ENCODE data around the gene PHACTR4. TPM values are rescaled to one million over a fixed set of nuclear protein-coding genes. Genes with fewer than 3 reads are reported as not detected.
"Not testable (repeated sequence)": the region's sequence is repeated elsewhere in the genome, so short reads cannot be mapped to it uniquely, and the experiment has no call there.

Gene PHACTR4
- total RNA-seq, 4 donors from 2014 or later: 9.0 to 45.2 (median 24.3) TPM

GRCh38 chr1:28535180-28535579 lies 165.6 kb downstream of the PHACTR4 start:
- Histone ChIP-seq H3K36me3 (no peaks in the 10 kb centered on the region), H3K27ac (no peak overlapping the region), H3K4me3 (no peak overlapping the region), H3K4me1 (no peaks in the 10 kb centered on the region), H3K9me3 (no peaks in the 10 kb centered on the region), H3K27me3 (no peaks in the 10 kb centered on the region)
- no peak for DNase-seq
- intact Hi-C loops (cut with DNase I; ENCODE audit: low total_unique reads): no loop called here
- TF ChIP-seq CTCF (IDR thresholded peaks at IDR 0.05) (no peak), POLR2A (IDR thresholded peaks at IDR 0.05) (no peak)

- DNase-seq: no peak
- H3K4me1 ChIP-seq: no peaks in the 10 kb centered on the region
- H3K9me3 ChIP-seq: no peaks in the 10 kb centered on the region
- no peaks in the 10 kb centered on the region for H3K27me3 ChIP-seq
- intact Hi-C loops (cut with DNase I; ENCODE audit: low total_unique reads): no loop called here
- no peaks in the 10 kb centered on the region for H3K36me3 ChIP-seq
- TF ChIP-seq CTCF (IDR thresholded peaks at IDR 0.05) (no peak), POLR2A (IDR thresholded peaks at IDR 0.05) (no peak)
- no peak overlapping the region for H3K4me3 ChIP-seq
- no peak overlapping the region for H3K27ac ChIP-seq
Measured at GRCh38 chr1:28537457-28538199, 168.1 kb downstream of the PHACTR4 start.

- no peaks in the 10 kb centered on the region for H3K27me3 ChIP-seq
- DNase-seq: no peak
- no peak for TF ChIP-seq POLR2A (IDR thresholded peaks at IDR 0.05)
- no peak for TF ChIP-seq CTCF (IDR thresholded peaks at IDR 0.05)
- no peaks in the 10 kb centered on the region for H3K36me3 ChIP-seq
- H3K4me1 ChIP-seq: no peaks in the 10 kb centered on the region
- H3K9me3 ChIP-seq: no peaks in the 10 kb centered on the region
- no peak overlapping the region for H3K4me3 ChIP-seq
- H3K27ac ChIP-seq: no peak overlapping the region
- intact Hi-C loops (cut with DNase I; ENCODE audit: low total_unique reads): no loop called here
Measured at GRCh38 chr1:28538286-28538685, 168.7 kb downstream of the PHACTR4 start.

- Histone ChIP-seq H3K27ac (no peak overlapping the region), H3K27me3 (no peaks in the 10 kb centered on the region), H3K9me3 (no peaks in the 10 kb centered on the region), H3K4me3 (no peak overlapping the region), H3K36me3 (no peaks in the 10 kb centered on the region), H3K4me1 (no peaks in the 10 kb centered on the region)
- no peak for DNase-seq
- TF ChIP-seq CTCF (IDR thresholded peaks at IDR 0.05): no peak
- no peak for TF ChIP-seq POLR2A (IDR thresholded peaks at IDR 0.05)
- intact Hi-C loops (cut with DNase I; ENCODE audit: low total_unique reads): no loop called here
Measured at GRCh38 chr1:28540651-28541050, 171.1 kb downstream of the PHACTR4 start.

- H3K36me3 ChIP-seq; DNase-seq; H3K27me3 ChIP-seq; H3K27ac ChIP-seq; H3K4me1 ChIP-seq; H3K4me3 ChIP-seq; intact Hi-C loops (cut with DNase I; ENCODE audit: low total_unique reads); H3K9me3 ChIP-seq: not testable (repeated sequence)
Measured at GRCh38 chr1:28541414-28542015, 172.0 kb downstream of the PHACTR4 start.
